Left renal pelvis (tissue), 4 donors: ENCODE data around the gene PACRGL. TPM values are rescaled to one million over a fixed set of nuclear protein-coding genes. Genes with fewer than 3 reads are reported as not detected.

Experiments
- DNase-seq, 4 donors: peaks; one replicate each; pipeline ENCODE4 v3.0.0-alpha.2; 2013; ENCODE audit warnings: low read depth in 4 of 4, low spot score in 3 of 4
- polyA plus RNA-seq, 4 donors: library from polyadenylated mRNA; unstranded; fragments of 120-200 nt; gene quantifications; one replicate each; pipeline ENCODE4 v1.2.1, GENCODE V29; 2013; ENCODE audit not compliant: insufficient read length in 4 of 4

Gene PACRGL
- polyA plus RNA-seq: 10 to 100 TPM; 26.0 to 35.7 (median 31.5) TPM

- DNase-seq: peak; percentile 87 to 92 (median 88)
Measured at GRCh38 chr4:20700007-20700761, at the start of gene PACRGL. TSS of gene PACRGL (plus strand) at chr4:20700458. CDS start at chr4:20704482, 4,024 bp downstream.

GRCh38 chr4:20652226-20652885, 47.9 kb upstream of the PACRGL start:
- no peak for DNase-seq

- no peak for DNase-seq
Measured at GRCh38 chr4:20658456-20658855, 41.8 kb upstream of the PACRGL start.

GRCh38 chr4:20662851-20663250, 37.4 kb upstream of the PACRGL start:
- no peak for DNase-seq

GRCh38 chr4:20666012-20666860, 34.0 kb upstream of the PACRGL start:
- DNase-seq: no peak

- no peak for DNase-seq
Measured at GRCh38 chr4:20672262-20672661, 28.0 kb upstream of the PACRGL start.

GRCh38 chr4:20675786-20676185, 24.5 kb upstream of the PACRGL start:
- DNase-seq: no peak

- DNase-seq: no peak
Measured at GRCh38 chr4:20676501-20677197, 23.6 kb upstream of the PACRGL start.

- DNase-seq: no peak
Measured at GRCh38 chr4:20678400-20678799, 21.9 kb upstream of the PACRGL start.

- no peak for DNase-seq
Measured at GRCh38 chr4:20679951-20680350, 20.3 kb upstream of the PACRGL start.

- no peak for DNase-seq
Measured at GRCh38 chr4:20680736-20681135, 19.5 kb upstream of the PACRGL start.

- no peak for DNase-seq
Measured at GRCh38 chr4:20681271-20681670, 19.0 kb upstream of the PACRGL start.

- DNase-seq: no peak
Measured at GRCh38 chr4:20682853-20683252, 17.4 kb upstream of the PACRGL start.

GRCh38 chr4:20683766-20684165, 16.5 kb upstream of the PACRGL start:
- no peak for DNase-seq

- no peak for DNase-seq
Measured at GRCh38 chr4:20684852-20685763, 15.2 kb upstream of the PACRGL start.

GRCh38 chr4:20687864-20688263, 12.4 kb upstream of the PACRGL start:
- DNase-seq: no peak

GRCh38 chr4:20696815-20697214, 3.4 kb upstream of the PACRGL start:
- DNase-seq: no peak

GRCh38 chr4:20698382-20698781, 1.9 kb upstream of the PACRGL start:
- DNase-seq: no peak

- DNase-seq: no peak
Measured at GRCh38 chr4:20698820-20699219, 1.4 kb upstream of the PACRGL start.

GRCh38 chr4:20711335-20711734, 11.1 kb downstream of the PACRGL start:
- no peak for DNase-seq
